ENCODE results near the gene RNF141. TPM values are rescaled to one million over a fixed set of nuclear protein-coding genes. Genes with fewer than 3 reads are reported as not detected.
A peak's percentile ranks its signal among the peaks of the same experiment; 100 is the strongest.

Gene RNF141
- total RNA-seq, 1 experiment from 2014 or later, result 13.9 TPM

DNA sequence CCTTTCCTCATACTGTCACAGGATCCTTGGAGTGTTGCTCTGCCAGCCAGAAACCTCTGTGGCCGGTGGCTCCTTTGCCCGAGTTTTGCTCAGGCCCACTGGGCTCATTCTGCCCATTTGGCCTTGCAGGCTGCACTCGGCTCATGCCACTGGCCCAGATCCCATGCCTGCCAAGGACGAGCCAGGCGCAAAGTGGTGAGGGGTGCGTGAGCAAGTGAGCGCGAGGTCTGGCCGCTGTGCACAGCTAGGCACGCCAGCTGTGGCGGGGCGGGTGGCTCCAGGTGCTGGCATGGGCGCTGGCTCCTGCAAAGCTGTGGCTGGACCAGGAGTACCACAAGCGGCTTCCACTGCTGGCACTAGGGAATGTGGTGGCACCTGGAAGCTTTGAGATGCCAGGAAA, 2.8 kb upstream of the RNF141 start:
- no peak overlapping the region for H3K27ac ChIP-seq
- H3K4me1 ChIP-seq, result peaks cover 6% of the 10 kb centered on the region; the same call in 1 of the 2 replicates
- no peak overlapping the region for H3K4me3 ChIP-seq
- H3K27me3 ChIP-seq, result no peaks in the 10 kb centered on the region
- no peaks in the 10 kb centered on the region for H3K9me3 ChIP-seq (replicated peaks)
- DNase-seq, result no peak
- no peaks in the 10 kb centered on the region for H3K36me3 ChIP-seq

DNA sequence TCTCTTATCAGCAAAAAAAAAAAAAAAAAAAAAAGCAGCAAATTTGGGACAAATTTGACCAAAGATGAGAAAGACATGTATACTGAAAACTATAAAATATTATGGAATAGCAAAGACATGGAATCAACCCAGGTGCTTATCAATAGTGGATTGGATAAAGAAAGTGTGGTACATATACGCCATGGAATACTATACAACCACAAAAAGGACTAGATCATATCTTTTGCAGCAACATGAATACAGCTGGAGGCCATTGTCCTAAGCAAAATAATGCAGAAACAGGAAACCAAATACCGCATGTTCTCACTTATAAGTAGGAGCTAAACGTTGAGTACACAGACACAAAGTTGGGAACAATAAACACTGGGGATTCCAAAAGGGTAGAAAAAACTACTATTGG, 1.8 kb upstream of the RNF141 start:
- H3K9me3 ChIP-seq (replicated peaks), result no peaks in the 10 kb centered on the region
- no peaks in the 10 kb centered on the region for H3K27me3 ChIP-seq
- H3K36me3 ChIP-seq, result no peaks in the 10 kb centered on the region
- peaks cover 6% of the 10 kb centered on the region; the same call in 1 of the 2 replicates for H3K4me1 ChIP-seq
- no peak overlapping the region for H3K4me3 ChIP-seq
- DNase-seq, result no peak
- H3K27ac ChIP-seq, result no peak overlapping the region

DNA sequence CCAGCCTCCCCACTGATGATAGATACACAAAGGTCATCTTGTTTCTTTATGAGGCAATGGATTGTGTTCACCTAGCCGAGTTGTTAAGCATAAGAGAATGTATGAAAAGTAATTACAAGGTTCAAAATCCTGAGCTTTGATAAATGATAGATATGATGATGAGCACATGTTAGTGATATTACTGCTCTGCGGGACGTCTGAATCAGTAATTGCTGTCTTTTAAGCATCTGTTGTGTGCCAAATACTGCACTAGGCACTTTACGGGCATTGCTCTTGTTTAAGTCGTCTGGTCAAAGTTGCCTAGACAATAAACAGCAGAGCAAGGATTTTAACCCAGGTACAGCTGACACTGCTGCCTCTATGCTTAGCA, 559 bp upstream of the RNF141 start:
- H3K27ac ChIP-seq, result no peak overlapping the region
- no peak for DNase-seq

DNA sequence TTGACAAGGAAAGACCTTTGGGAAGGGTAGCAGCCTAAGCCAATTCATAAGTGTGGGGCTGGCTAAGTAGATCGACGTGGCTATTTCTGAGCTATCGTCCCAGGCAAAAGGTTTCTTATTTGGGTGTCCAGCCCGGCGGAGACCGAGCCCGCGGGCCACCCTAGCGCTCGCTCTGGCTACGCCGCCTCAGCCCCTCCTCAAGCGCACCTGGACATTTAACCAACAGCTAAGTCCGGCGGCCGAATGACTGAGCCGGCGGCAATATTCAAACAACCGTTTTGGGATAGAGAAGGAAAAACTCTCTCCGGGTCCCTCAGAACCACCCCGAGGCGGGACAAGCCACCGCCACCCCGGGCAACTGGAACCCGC, 457 bp downstream of the RNF141 start:
- Histone ChIP-seq H3K27me3 (no peaks in the 10 kb centered on the region), H3K4me1 (peaks cover 6% of the 10 kb centered on the region; the same call in 1 of the 2 replicates), H3K4me3 (peak overlapping the region; percentile 90), H3K27ac (peak overlapping the region; percentile 59), H3K36me3 (no peaks in the 10 kb centered on the region), H3K9me3 (replicated peaks) (no peaks in the 10 kb centered on the region)
- no peak for DNase-seq

More for the DNA sequence above, 559 bp upstream of the RNF141 start:
- peak overlapping the region; percentile 90 for H3K4me3 ChIP-seq
- H3K27me3 ChIP-seq, result no peaks in the 10 kb centered on the region
- H3K9me3 ChIP-seq (replicated peaks), result no peaks in the 10 kb centered on the region
- peaks cover 6% of the 10 kb centered on the region; the same call in 1 of the 2 replicates for H3K4me1 ChIP-seq
- no peaks in the 10 kb centered on the region for H3K36me3 ChIP-seq

DNA sequence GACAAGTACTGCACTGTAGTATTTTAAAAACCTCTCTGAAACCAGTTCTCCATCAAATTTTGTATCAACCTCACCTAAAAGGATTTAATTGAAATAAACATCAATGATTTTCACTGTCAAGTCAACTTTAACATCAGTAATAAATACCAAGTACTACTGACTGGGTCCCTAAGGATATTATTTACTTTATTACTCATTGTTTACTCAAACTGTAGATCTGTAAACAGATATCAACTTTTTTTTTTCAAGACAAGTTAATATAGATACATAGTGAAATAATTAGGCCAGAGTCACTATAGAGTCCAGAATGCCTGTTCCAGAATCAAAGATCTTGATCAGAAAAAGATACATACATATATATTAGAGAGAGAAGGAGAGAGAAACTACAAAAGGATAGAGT, 1.6 kb downstream of the RNF141 start:
- Histone ChIP-seq H3K36me3 (no peaks in the 10 kb centered on the region), H3K27me3 (no peaks in the 10 kb centered on the region), H3K4me1 (peaks cover 6% of the 10 kb centered on the region; the same call in 1 of the 2 replicates), H3K9me3 (replicated peaks) (no peaks in the 10 kb centered on the region), H3K4me3 (no peak overlapping the region), H3K27ac (no peak overlapping the region)
- DNase-seq, result no peak

DNA sequence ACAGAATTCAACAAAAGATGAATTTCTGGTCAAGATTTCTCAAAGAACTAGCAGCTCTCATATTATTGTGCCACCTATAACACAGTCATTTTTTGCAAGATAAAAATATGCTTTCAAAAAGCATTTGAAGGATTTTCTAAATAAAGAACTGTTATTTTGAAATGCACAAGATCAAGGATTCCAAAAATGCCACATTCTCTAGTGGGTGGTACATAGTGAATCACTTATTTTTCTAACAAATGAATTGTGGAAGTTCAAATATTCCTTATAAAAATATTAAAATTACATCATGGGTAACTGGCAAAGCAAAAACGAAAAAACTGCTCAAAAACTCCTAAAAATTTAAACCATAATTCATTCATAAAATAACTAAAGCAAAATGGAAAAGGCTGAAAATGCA, 2.1 kb downstream of the RNF141 start:
- Histone ChIP-seq H3K9me3 (replicated peaks) (no peaks in the 10 kb centered on the region), H3K27ac (no peak overlapping the region), H3K4me3 (no peak overlapping the region)

DNA sequence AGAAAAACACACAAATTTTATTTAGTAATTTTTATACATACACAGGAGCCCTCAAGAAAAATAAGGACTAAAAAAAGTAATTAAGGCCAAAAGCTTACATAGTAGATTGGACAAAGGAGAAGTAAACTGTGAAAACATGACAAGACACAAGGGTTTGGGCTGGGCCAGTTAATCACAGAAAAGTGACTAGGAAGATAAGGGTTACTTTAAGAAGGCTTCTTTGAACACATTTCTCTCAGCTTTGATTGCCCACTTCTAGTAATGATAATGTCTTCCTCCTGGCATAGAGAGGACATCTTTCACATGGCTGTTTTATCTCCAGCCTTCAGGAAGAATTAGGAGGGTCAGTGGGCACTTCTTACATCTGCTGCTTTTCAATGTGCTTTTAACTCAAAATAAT, 3.4 kb downstream of the RNF141 start:
- peaks cover 6% of the 10 kb centered on the region; the same call in 1 of the 2 replicates for H3K4me1 ChIP-seq
- no peak overlapping the region for H3K27ac ChIP-seq
- no peak for DNase-seq
- no peak overlapping the region for H3K4me3 ChIP-seq
- H3K36me3 ChIP-seq, result 0 out of 2 replicates have a peak, but pooled peaks cover 2% of the 10 kb centered on the region
- H3K27me3 ChIP-seq, result no peaks in the 10 kb centered on the region
- H3K9me3 ChIP-seq (replicated peaks), result no peaks in the 10 kb centered on the region

More for the DNA sequence above, 2.1 kb downstream of the RNF141 start:
- DNase-seq, result no peak
- no peaks in the 10 kb centered on the region for H3K36me3 ChIP-seq
- H3K4me1 ChIP-seq, result peaks cover 6% of the 10 kb centered on the region; the same call in 1 of the 2 replicates
- no peaks in the 10 kb centered on the region for H3K27me3 ChIP-seq

DNA sequence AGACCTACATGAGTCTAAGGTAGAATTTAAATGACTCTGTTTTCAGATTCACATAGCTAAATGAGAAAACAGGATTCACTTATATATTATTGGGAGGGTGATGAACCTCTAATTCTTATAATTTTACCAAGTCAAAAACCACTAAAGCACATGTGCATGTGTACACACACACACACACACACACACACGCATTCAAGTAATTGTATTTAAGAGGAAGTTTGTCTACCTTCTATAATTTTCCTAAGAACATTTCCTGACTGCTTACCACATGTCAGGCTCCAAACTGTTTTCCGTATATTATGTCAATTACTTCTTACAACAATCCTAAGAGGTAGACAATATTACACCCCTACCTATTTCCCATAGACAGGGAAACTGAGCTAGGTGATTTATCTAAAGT, 6.7 kb downstream of the RNF141 start:
- no peak overlapping the region for H3K4me3 ChIP-seq
- no peak for DNase-seq
- H3K9me3 ChIP-seq (replicated peaks), result no peaks in the 10 kb centered on the region
- no peaks in the 10 kb centered on the region for H3K4me1 ChIP-seq
- peaks cover 7% of the 10 kb centered on the region; the same call in 1 of the 2 replicates for H3K36me3 ChIP-seq
- H3K27ac ChIP-seq, result no peak overlapping the region
- no peaks in the 10 kb centered on the region for H3K27me3 ChIP-seq

DNA sequence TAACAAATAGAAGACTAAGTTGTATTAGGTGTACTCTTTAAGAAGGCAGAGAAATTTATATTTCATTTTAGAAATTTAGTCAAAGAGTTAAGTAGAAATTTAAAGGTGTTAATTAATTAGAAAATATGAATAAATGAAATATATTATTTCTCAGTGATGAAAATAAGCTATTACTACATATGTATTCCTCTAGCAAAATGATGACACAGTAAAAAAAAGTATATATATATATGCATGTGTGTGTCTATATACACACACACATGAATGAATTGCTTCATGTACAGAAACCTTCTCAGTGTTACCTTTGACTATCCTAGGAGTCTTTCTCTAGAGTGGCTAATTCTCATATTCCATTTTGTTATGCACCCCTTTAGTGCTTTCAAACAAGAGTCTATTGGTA, 7.7 kb downstream of the RNF141 start:
- H3K4me3 ChIP-seq, result no peak overlapping the region
- no peaks in the 10 kb centered on the region for H3K27me3 ChIP-seq
- DNase-seq, result no peak
- peaks cover 12% of the 10 kb centered on the region; the same call in 1 of the 2 replicates for H3K36me3 ChIP-seq
- H3K27ac ChIP-seq, result no peak overlapping the region
- no peaks in the 10 kb centered on the region for H3K4me1 ChIP-seq
- H3K9me3 ChIP-seq (replicated peaks), result no peaks in the 10 kb centered on the region

DNA sequence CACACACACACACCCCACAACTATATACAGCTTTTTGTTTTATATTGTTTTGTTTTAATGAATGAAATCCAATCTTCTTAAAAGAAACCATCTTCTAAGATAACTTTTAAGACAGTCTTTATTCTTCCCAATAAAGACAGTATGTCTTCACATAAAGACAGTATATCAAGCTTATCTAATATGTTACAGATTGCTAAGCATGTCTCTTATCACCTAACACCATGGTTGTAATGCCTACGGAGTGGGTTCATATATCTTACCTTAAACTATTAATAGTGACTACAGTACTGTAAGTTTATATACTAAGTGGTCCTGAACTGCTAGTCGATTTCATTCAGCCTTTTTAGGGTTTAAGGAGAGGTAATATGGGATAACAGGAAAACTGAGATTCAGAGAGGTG, 8.5 kb downstream of the RNF141 start:
- no peaks in the 10 kb centered on the region for H3K4me1 ChIP-seq
- H3K36me3 ChIP-seq, result peaks cover 12% of the 10 kb centered on the region; the same call in 1 of the 2 replicates
- H3K27me3 ChIP-seq, result no peaks in the 10 kb centered on the region
- no peak overlapping the region for H3K4me3 ChIP-seq
- no peaks in the 10 kb centered on the region for H3K9me3 ChIP-seq (replicated peaks)
- no peak for DNase-seq
- no peak overlapping the region for H3K27ac ChIP-seq

DNA sequence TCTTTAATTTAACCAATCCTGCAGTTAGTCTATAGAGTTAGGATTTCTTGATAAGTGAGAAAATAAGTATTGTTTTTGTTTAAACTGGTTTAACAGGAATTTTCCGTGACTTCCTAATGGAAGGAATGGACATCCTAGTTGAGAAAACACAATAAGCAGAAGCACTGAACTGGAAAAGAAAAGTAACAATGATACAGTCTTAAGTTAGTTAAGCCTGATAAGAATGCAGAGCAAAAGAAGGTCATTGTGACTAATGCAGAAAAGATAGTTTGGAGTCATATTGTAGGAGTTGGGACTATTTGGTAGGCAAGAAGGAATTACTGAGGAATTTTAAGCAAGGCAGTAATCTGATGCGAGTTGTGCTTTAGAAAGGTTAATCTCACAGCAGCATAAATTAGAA, 11.7 kb downstream of the RNF141 start:
- Histone ChIP-seq H3K4me3 (no peak overlapping the region), H3K9me3 (replicated peaks) (no peaks in the 10 kb centered on the region), H3K27ac (no peak overlapping the region), H3K27me3 (no peaks in the 10 kb centered on the region), H3K36me3 (peaks cover 16% of the 10 kb centered on the region; the same call in 1 of the 2 replicates), H3K4me1 (no peaks in the 10 kb centered on the region)
- no peak for DNase-seq

DNA sequence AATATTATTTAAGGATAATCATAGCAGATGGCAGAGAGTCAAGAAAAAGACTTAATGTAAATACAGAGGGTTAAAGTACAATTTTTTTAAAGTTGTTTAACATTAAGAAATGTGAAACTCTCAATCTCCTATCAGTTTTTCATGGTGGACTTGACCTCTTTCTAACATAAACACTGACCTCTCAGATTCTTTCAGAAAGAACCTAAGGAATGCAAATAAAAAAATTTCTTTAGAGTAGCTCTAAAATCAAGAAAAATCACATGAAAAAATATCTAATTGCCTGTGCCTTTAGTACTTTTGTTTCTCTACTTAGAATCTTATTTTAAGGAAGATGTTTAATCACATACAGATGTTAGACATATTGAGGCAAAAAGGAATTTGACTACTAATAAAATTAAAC, 12.9 kb downstream of the RNF141 start:
- H3K36me3 ChIP-seq, result peaks cover 19% of the 10 kb centered on the region
- H3K27me3 ChIP-seq, result no peaks in the 10 kb centered on the region
- H3K27ac ChIP-seq, result no peak overlapping the region
- H3K4me3 ChIP-seq, result no peak overlapping the region
- no peaks in the 10 kb centered on the region for H3K4me1 ChIP-seq
- DNase-seq, result no peak
- no peaks in the 10 kb centered on the region for H3K9me3 ChIP-seq (replicated peaks)

DNA sequence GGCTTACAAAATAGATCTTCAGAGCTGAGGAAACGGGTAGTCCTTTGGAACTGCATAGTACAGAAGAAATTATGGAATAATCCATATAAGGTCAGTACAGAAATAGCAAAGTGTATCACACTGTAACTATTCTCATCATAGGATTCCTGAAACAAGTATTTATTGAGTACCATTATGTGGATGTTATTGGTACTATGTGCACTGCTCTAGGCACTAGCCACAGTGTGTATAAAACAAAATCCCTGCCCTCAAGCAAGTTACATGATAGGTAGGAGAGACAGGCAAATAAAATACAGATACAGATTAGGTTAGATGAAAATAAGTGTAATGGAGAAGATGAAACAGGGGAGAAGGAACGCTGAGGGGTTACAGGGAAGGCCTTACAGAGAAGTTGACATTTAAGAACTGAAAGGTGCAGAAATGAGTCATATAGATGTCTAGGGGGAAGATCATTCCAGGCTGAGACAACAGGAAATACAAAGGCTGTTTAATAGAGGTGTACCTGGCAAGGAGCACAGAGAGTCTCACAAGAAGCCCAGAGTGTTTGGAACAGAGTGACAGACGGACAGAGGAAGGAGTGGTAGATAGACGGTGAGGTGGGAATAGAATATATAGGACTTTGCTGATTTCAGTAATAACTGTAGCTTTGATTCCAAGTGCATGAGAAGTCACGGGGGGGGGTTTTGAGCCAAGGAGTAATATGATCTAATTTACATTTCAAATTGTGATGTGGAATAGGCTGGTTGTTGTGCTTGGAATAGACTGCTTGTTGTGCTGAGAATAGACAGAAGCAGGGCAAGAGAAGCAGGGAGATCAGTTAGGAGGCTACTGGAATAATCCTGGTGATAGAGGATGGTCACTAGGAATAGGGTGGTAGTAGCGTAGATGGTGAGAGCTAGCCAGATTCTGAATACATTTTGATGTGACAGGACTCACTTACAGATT, 13.7 kb downstream of the RNF141 start:
- no peak overlapping the region for H3K27ac ChIP-seq
- no peak for DNase-seq
- H3K4me3 ChIP-seq, result no peak overlapping the region
- H3K4me1 ChIP-seq, result no peaks in the 10 kb centered on the region
- peaks cover 22% of the 10 kb centered on the region for H3K36me3 ChIP-seq
- no peaks in the 10 kb centered on the region for H3K9me3 ChIP-seq (replicated peaks)
- no peaks in the 10 kb centered on the region for H3K27me3 ChIP-seq

DNA sequence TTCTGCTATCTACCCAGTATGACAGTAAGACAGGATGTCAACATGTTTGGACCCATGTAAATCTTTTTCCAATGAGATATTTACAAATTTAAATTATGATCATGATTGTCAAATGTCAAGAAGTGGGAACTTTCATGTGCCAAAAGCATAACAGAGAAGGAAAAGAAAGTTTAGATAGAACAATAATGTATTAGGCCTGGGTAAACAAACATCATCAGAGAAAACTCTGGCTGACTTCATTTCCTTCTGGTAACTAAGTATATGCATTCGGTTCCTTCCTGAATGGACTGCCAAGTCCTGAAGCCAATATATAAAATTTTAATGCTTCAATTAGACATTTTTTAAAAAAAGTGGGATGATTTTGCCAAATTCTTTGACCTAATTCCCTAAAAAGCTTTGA, 16.5 kb downstream of the RNF141 start:
- no peak overlapping the region for H3K27ac ChIP-seq
- no peak overlapping the region for H3K4me3 ChIP-seq
- no peaks in the 10 kb centered on the region for H3K9me3 ChIP-seq (replicated peaks)
- no peak for DNase-seq
- H3K4me1 ChIP-seq, result no peaks in the 10 kb centered on the region
- H3K36me3 ChIP-seq, result peaks cover 17% of the 10 kb centered on the region
- H3K27me3 ChIP-seq, result no peaks in the 10 kb centered on the region

DNA sequence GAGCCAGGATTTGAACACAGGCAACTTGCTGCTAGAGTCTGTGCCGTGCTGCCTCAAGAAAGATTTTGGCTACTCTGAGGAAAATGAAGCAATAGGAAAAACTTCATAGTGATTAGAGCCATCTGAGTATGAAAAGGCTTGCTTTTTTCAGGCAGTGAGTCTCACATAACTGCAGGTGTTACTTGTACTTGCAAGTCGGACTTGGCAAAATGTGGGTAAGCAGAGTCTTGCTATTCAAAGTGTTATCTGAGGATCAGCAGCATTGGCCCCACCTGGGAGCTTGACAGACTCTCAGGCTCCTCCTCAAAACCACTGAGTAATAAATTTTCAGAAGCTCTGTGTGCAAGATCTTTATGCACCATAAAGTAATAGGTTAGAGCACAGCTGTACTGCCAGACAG, 18.1 kb downstream of the RNF141 start:
- peaks cover 11% of the 10 kb centered on the region for H3K36me3 ChIP-seq
- no peaks in the 10 kb centered on the region for H3K4me1 ChIP-seq
- no peak overlapping the region for H3K27ac ChIP-seq
- no peaks in the 10 kb centered on the region for H3K27me3 ChIP-seq
- H3K9me3 ChIP-seq (replicated peaks), result no peaks in the 10 kb centered on the region
- DNase-seq, result no peak
- H3K4me3 ChIP-seq, result no peak overlapping the region

DNA sequence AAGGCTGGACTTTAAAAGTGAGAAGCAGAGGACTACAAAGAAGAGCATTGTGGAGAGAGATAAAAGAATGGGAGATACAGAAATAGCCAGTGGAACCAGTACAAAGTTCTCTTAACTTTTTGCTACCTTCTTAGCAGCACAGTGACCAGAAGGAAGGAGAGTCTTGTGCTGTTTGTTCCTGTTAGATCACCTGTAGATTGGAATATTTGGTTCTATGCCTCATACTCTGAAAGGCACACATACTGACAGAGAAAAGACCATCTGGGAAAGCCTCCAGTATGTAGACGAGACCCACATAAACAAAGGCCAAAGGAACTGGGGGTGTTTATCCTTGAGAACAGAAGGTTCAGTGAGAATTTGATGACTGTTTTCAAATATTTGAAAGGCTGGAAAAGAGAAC, 18.7 kb downstream of the RNF141 start:
- Histone ChIP-seq H3K27ac (no peak overlapping the region), H3K36me3 (peaks cover 11% of the 10 kb centered on the region)

More for the DNA sequence above, 18.7 kb downstream of the RNF141 start:
- Histone ChIP-seq H3K4me1 (no peaks in the 10 kb centered on the region), H3K4me3 (no peak overlapping the region), H3K9me3 (replicated peaks) (no peaks in the 10 kb centered on the region), H3K27me3 (no peaks in the 10 kb centered on the region)
- DNase-seq, result no peak

All from SJCRH30 (cell line).